GM23338 (cell line): Measurements from ENCODE around the gene MGLL. TPM values are rescaled to one million over a fixed set of nuclear protein-coding genes. Genes with fewer than 3 reads are reported as not detected.

Experiments used
- ATAC-seq: fragments of 200-7000 bp; cut with Tn5 transposase; 3 replicates; pipeline ENCODE4 v1.9.1; 2020
- DNase-seq: peaks from one replicate; pipeline ENCODE4 v3.0.0-alpha.2; 2015; ENCODE audit warnings: low spot score
- H2AFZ ChIP-seq: fragments of 200-600 bp; sonication (generic); 2 replicates; pipeline ENCODE4 v1.8.0; 2016; ENCODE audit warnings: antibody characterized with exemption, mild to moderate bottlenecking, moderate library complexity
- H3F3A ChIP-seq: fragments of 200-600 bp; sonication (generic); replicated peaks from 2 replicates; pipeline ENCODE4 v1.8.0; 2017; ENCODE audit warnings: antibody characterized with exemption, mixed run types, low read depth
- H3K27ac ChIP-seq: fragments of 200-600 bp; sonication (generic); 2 replicates; pipeline ENCODE4 v1.6.1; 2016; ENCODE audit warnings: low read depth
- H3K27me3 ChIP-seq: fragments of 200-600 bp; sonication (generic); 2 replicates; pipeline ENCODE4 v1.8.0; 2016; ENCODE audit warnings: mild to moderate bottlenecking, mixed run types, moderate library complexity; ENCODE audit not compliant: insufficient read depth
- H3K36me3 ChIP-seq: fragments of 200-600 bp; sonication (generic); 2 replicates; pipeline ENCODE4 v1.8.0; 2016; ENCODE audit warnings: mild to moderate bottlenecking; ENCODE audit not compliant: insufficient read depth
- H3K4me1 ChIP-seq: fragments of 200-600 bp; sonication (generic); 2 replicates; pipeline ENCODE4 v1.8.0; 2016; ENCODE audit warnings: mild to moderate bottlenecking, moderate library complexity; ENCODE audit not compliant: insufficient read depth
- H3K4me2 ChIP-seq: fragments of 200-600 bp; sonication (generic); 2 replicates; pipeline ENCODE4 v1.7.1; 2017; ENCODE audit warnings: mixed run types
- H3K4me3 ChIP-seq: fragments of 200-600 bp; sonication (generic); 2 replicates; pipeline ENCODE4 v1.6.1; 2016; ENCODE audit warnings: mixed run types
- H3K79me2 ChIP-seq: fragments of 200-600 bp; sonication (generic); replicated peaks from 2 replicates; pipeline ENCODE4 v1.8.0; 2017; ENCODE audit warnings: mild to moderate bottlenecking; ENCODE audit not compliant: insufficient read depth
- H3K9me2 ChIP-seq: fragments of 200-600 bp; sonication (generic); 2 replicates; pipeline ENCODE4 v1.8.0; 2017; ENCODE audit not compliant: insufficient read depth
- H4K20me1 ChIP-seq: fragments of 200-600 bp; sonication (generic); replicated peaks from 2 replicates; pipeline ENCODE4 v1.8.0; 2017; ENCODE audit warnings: mild to moderate bottlenecking; ENCODE audit not compliant: insufficient read depth
- H3K27ac Mint-ChIP-seq: 2 replicates; pipeline ENCODE4 v1.8.0; 2020; ENCODE audit warnings: inconsistent platforms, mild to moderate bottlenecking, moderate library complexity, mixed read lengths
- H3K27me3 Mint-ChIP-seq: 3 replicates; pipeline ENCODE4 v1.8.0; 2022; ENCODE audit warnings: low read depth, mild to moderate bottlenecking, moderate library complexity, mixed read lengths, inconsistent platforms; ENCODE audit not compliant: insufficient read depth, poor library complexity
- H3K36me3 Mint-ChIP-seq: 3 replicates; pipeline ENCODE4 v1.8.0; 2021; ENCODE audit warnings: low read depth, mild to moderate bottlenecking, inconsistent platforms, moderate library complexity, mixed read lengths
- H3K4me1 Mint-ChIP-seq: 3 replicates; pipeline ENCODE4 v1.8.0; 2020; ENCODE audit warnings: mild to moderate bottlenecking, inconsistent platforms, mixed read lengths
- H3K4me3 Mint-ChIP-seq: 3 replicates; pipeline ENCODE4 v1.8.0; 2021; ENCODE audit warnings: moderate library complexity, mild to moderate bottlenecking, inconsistent platforms, mixed read lengths
- H3K9me3 Mint-ChIP-seq: 3 replicates; pipeline ENCODE4 v1.8.0; 2020; ENCODE audit warnings: moderate library complexity, mild to moderate bottlenecking, inconsistent platforms, mixed read lengths
- CREB1 ChIP-seq: fragments of 250-450 bp; sonication (Bioruptor Pico); IDR thresholded peaks from 2 replicates; pipeline ENCODE4 v1.5.0; 2020; ENCODE audit warnings: low read depth, mild to moderate bottlenecking, moderate library complexity
- CTCF ChIP-seq, 2 experiments: fragments of 200-600 bp in 1 of 2; sonication (generic) in 1 of 2; conservative IDR thresholded peaks; 2 replicates each; pipeline versions ENCODE4 v1.5.1 to v1.6.1; 2016 to 2017; ENCODE audit warnings: antibody characterized with exemption in 2 of 2, low read depth in 2 of 2, mild to moderate bottlenecking in 2 of 2, moderate library complexity in 1 of 2
- ETS1 ChIP-seq: IDR thresholded peaks from 2 replicates; pipeline ENCODE4 v1.6.1; 2016; ENCODE audit warnings: antibody characterized with exemption
- EZH2 ChIP-seq: fragments of 200-600 bp; sonication (generic); IDR thresholded peaks from one replicate; pipeline ENCODE4 v1.8.0; 2017; ENCODE audit warnings: antibody characterized with exemption, mild to moderate bottlenecking, low read depth; ENCODE audit not compliant: unreplicated experiment
- EZH2phosphoT487 ChIP-seq: fragments of 200-600 bp; sonication (generic); IDR thresholded peaks from one replicate; pipeline ENCODE4 v1.8.1; 2018; ENCODE audit warnings: antibody characterized with exemption; ENCODE audit not compliant: unreplicated experiment
- JUNB ChIP-seq: IDR thresholded peaks from one replicate; pipeline ENCODE4 v1.6.1; 2016; ENCODE audit warnings: antibody characterized with exemption; ENCODE audit not compliant: unreplicated experiment
- NANOG ChIP-seq: IDR thresholded peaks from 2 replicates; pipeline ENCODE4 v1.6.1; 2016; ENCODE audit warnings: antibody characterized with exemption, borderline replicate concordance
- POLR2AphosphoS5 ChIP-seq: IDR thresholded peaks from 2 replicates; pipeline ENCODE4 v1.6.1; 2016; ENCODE audit warnings: antibody characterized with exemption, low read depth
- REST ChIP-seq: IDR thresholded peaks from one replicate; pipeline ENCODE4 v1.6.1; 2018; ENCODE audit warnings: antibody characterized with exemption; ENCODE audit not compliant: unreplicated experiment
- STAT1 ChIP-seq: IDR thresholded peaks from one replicate; pipeline ENCODE4 v1.6.1; 2016; ENCODE audit warnings: antibody characterized with exemption; ENCODE audit not compliant: unreplicated experiment
- ZNF114 ChIP-seq: fragments of 250-450 bp; sonication (Bioruptor Pico); IDR thresholded peaks from 2 replicates; pipeline ENCODE4 v1.5.0; 2020; ENCODE audit warnings: mild to moderate bottlenecking, moderate library complexity
- ZNF331 ChIP-seq: fragments of 250-450 bp; sonication (Bioruptor Pico); IDR thresholded peaks from 2 replicates; pipeline ENCODE4 v1.5.0; 2020; ENCODE audit warnings: low read depth, mild to moderate bottlenecking, moderate library complexity
- ZNF462 ChIP-seq: fragments of 250-450 bp; sonication (Bioruptor Pico); IDR thresholded peaks from 2 replicates; pipeline ENCODE4 v1.5.0; 2020; ENCODE audit warnings: mild to moderate bottlenecking, moderate library complexity
- polyA plus RNA-seq: library from polyadenylated mRNA; unstranded; fragments of >200 nt; fragmentation: Nextera tagmentation; extraction: Ambion mirVana; gene quantifications from 2 replicates; pipeline ENCODE4 v1.2.1, GENCODE V29; 2016
- total RNA-seq: library from RNA; depleted of rRNA; stranded (reverse); fragments of >200 nt; shearing (Covaris generic); gene quantifications from 2 replicates; pipeline ENCODE4 v1.2.3, GENCODE V29; 2014

Gene MGLL
- total and polyA plus RNA-seq, 2 experiments from 2014 or later: 0.71 to 0.83 TPM

- Mint-ChIP-seq H3K27me3 (peaks cover 4% of the 10 kb centered on the region), H3K36me3 (no peaks in the 10 kb centered on the region), H3K4me3 (no peak overlapping the region), H3K27ac (no peak overlapping the region), H3K4me1 (peaks cover 23% of the 10 kb centered on the region), H3K9me3 (peaks cover 3% of the 10 kb centered on the region; the same call in 2 of the 3 replicates)
- H3F3A ChIP-seq: no peaks in the 10 kb centered on the region
- H3K27me3 ChIP-seq: no peaks in the 10 kb centered on the region
- ATAC-seq (no peak), DNase-seq (no peak)
- H3K36me3 ChIP-seq: no peaks in the 10 kb centered on the region
- no peak overlapping the region for H3K4me3 ChIP-seq
- no peak overlapping the region for H2AFZ ChIP-seq
- H4K20me1 ChIP-seq: no peaks in the 10 kb centered on the region
- H3K9me2 ChIP-seq: 0 out of 2 replicates have a peak, but pooled peaks cover 7% of the 10 kb centered on the region
- no peak for TF ChIP-seq ZNF114 (CRISPR knock-in tag)
- TF ChIP-seq ZNF331 (CRISPR knock-in tag): no peak
- no peak for TF ChIP-seq POLR2AphosphoS5
- TF ChIP-seq ETS1: no peak
- no peak for TF ChIP-seq CTCF (conservative IDR thresholded peaks at IDR 0.05; ENCODE audit: low read depth in 2 of 2)
- no peak for TF ChIP-seq NANOG
- no peak for TF ChIP-seq ZNF462
- TF ChIP-seq STAT1: no peak
- no peak for TF ChIP-seq REST
- TF ChIP-seq EZH2: no peak
- no peak for TF ChIP-seq JUNB
- TF ChIP-seq EZH2phosphoT487: no peak
- TF ChIP-seq CREB1 (CRISPR knock-in tag): no peak
- no peak overlapping the region for H3K4me2 ChIP-seq
- no peak overlapping the region for H3K27ac ChIP-seq
- H3K4me1 ChIP-seq: peaks cover 3% of the 10 kb centered on the region; the same call in 1 of the 2 replicates
- no peaks in the 10 kb centered on the region for H3K79me2 ChIP-seq
Measured at GRCh38 chr3:127720985-127721935, 101.1 kb downstream of the MGLL start.
